SK-N-SH (cell line): ENCODE measurements around the gene MORC2. TPM values are rescaled to one million over a fixed set of nuclear protein-coding genes. Genes with fewer than 3 reads are reported as not detected.

Experiments used
- CTCF ChIA-PET: fragments of 300-600, 350-600 bp; formaldehyde crosslinking; extraction: SDS; loops from one replicate; lab custom pipeline; 2021; lab: Yijun Ruan, JAX
- POLR2A ChIA-PET: fragments of 350-600 bp; sonication (Branson Sonifier 250); formaldehyde crosslinking; extraction: SDS; loops from one replicate; lab custom pipeline; 2020; ENCODE audit warnings: antibody characterized with exemption, inconsistent platforms; lab: Yijun Ruan, JAX
- DNase-seq: peaks from one replicate; pipeline ENCODE4 v3.0.0; 2012
- H2AFZ ChIP-seq: fragments of 200-600 bp; sonication (generic); 2 replicates; pipeline ENCODE4 v1.8.1; 2016; ENCODE audit warnings: antibody characterized with exemption, mild to moderate bottlenecking, low read depth
- H3F3A ChIP-seq: fragments of 200-600 bp; sonication (generic); replicated peaks from 2 replicates; pipeline ENCODE3; 2016; ENCODE audit warnings: antibody characterized with exemption, mild to moderate bottlenecking; ENCODE audit not compliant: insufficient read depth
- H3K27ac ChIP-seq, 2 experiments: fragments of 200-500 bp in 1 of 2; fragments of 200-600 bp in 1 of 2; sonication (Bioruptor generic) in 1 of 2; sonication (generic), shearing (Covaris generic) in 1 of 2; 2 replicates each; pipeline versions ENCODE4 v1.5.1 to v1.6.1; 2014 to 2016; ENCODE audit warnings: low read depth in 2 of 2, inconsistent platforms in 1 of 2, low read length in 1 of 2, mild to moderate bottlenecking in 1 of 2, mixed read lengths in 1 of 2
- H3K27me3 ChIP-seq: fragments of 200-600 bp; sonication (generic), shearing (Covaris generic); 2 replicates; pipeline ENCODE4 v1.6.1; 2016; ENCODE audit warnings: mixed run types; ENCODE audit not compliant: insufficient read depth
- H3K36me3 ChIP-seq, 2 experiments: fragments of 200-500 bp in 1 of 2; fragments of 200-600 bp in 1 of 2; sonication (Bioruptor generic) in 1 of 2; sonication (generic) in 1 of 2; replicated peaks in 1 of 2; 2 replicates each; pipeline versions ENCODE3 to v1.5.1; 2014 to 2016; ENCODE audit warnings: low read length in 1 of 2, mild to moderate bottlenecking in 1 of 2; ENCODE audit not compliant: insufficient read depth in 2 of 2, control insufficient read depth in 1 of 2
- H3K4me1 ChIP-seq, 2 experiments: fragments of 200-500 bp in 1 of 2; fragments of 200-600 bp in 1 of 2; sonication (Bioruptor generic) in 1 of 2; sonication (generic), shearing (Covaris generic) in 1 of 2; 2 replicates each; pipeline versions ENCODE4 v1.5.1 to v1.6.1; 2014 to 2016; ENCODE audit warnings: low read depth in 1 of 2, low read length in 1 of 2, mixed run types in 1 of 2; ENCODE audit not compliant: insufficient read depth in 2 of 2, control insufficient read depth in 1 of 2
- H3K4me2 ChIP-seq: fragments of 200-600 bp; sonication (generic), shearing (Covaris generic); 2 replicates; pipeline ENCODE4 v1.6.1; 2017; ENCODE audit warnings: mixed run types
- H3K4me3 ChIP-seq, 2 experiments: fragments of 200-500 bp in 1 of 2; fragments of 200-600 bp in 1 of 2; sonication (Bioruptor generic) in 1 of 2; sonication (generic), shearing (Covaris generic) in 1 of 2; 2 replicates each; pipeline versions ENCODE4 v1.5.1 to v1.8.1; 2014 to 2016; ENCODE audit warnings: low read depth in 2 of 2, inconsistent platforms in 1 of 2, low read length in 1 of 2, mild to moderate bottlenecking in 1 of 2, mixed read lengths in 1 of 2, moderate library complexity in 1 of 2
- H3K79me2 ChIP-seq: fragments of 200-600 bp; sonication (generic); 2 replicates; pipeline ENCODE4 v1.8.1; 2017; ENCODE audit warnings: mild to moderate bottlenecking; ENCODE audit not compliant: insufficient read depth
- H3K9ac ChIP-seq: fragments of 200-600 bp; sonication (generic); 2 replicates; pipeline ENCODE4 v1.6.1; 2017; ENCODE audit warnings: mixed run types
- H3K9me2 ChIP-seq: fragments of 200-600 bp; sonication (generic); 2 replicates; pipeline ENCODE4 v1.6.1; 2017; ENCODE audit warnings: mixed run types
- H3K9me3 ChIP-seq: fragments of 200-600 bp; sonication (generic); 2 replicates; pipeline ENCODE4 v1.6.1; 2017; ENCODE audit warnings: mixed run types, mild to moderate bottlenecking, moderate library complexity
- H4K20me1 ChIP-seq: fragments of 200-600 bp; sonication (generic); 2 replicates; pipeline ENCODE4 v1.6.1; 2017; ENCODE audit warnings: mild to moderate bottlenecking, mixed run types; ENCODE audit not compliant: insufficient read depth
- CHD2 ChIP-seq: fragments of 150-350 bp; IDR thresholded peaks from 2 replicates; pipeline ENCODE4 v1.6.1; 2018; ENCODE audit warnings: low read length; ENCODE audit not compliant: partially characterized antibody
- EP300 ChIP-seq, 2 experiments: IDR thresholded peaks; 2 replicates each; pipeline versions ENCODE4 v1.4.0 to v1.6.1; 2012; ENCODE audit warnings: borderline replicate concordance in 1 of 2, low read depth in 1 of 2, low read length in 1 of 2
- FOXJ3 ChIP-seq: sonication (generic); formaldehyde crosslinking; IDR thresholded peaks from 2 replicates; pipeline ENCODE4 v1.5.1; 2020; ENCODE audit warnings: mild to moderate bottlenecking, missing genetic modification reagents
- FOXM1 ChIP-seq: IDR thresholded peaks from 2 replicates; pipeline ENCODE4 v1.4.0; 2012; ENCODE audit warnings: low read depth, mild to moderate bottlenecking
- GABPA ChIP-seq: IDR thresholded peaks from 2 replicates; pipeline ENCODE4 v1.4.0; 2012; ENCODE audit warnings: low read depth, mild to moderate bottlenecking
- GATA2 ChIP-seq: sonication (generic); formaldehyde crosslinking; IDR thresholded peaks from 2 replicates; pipeline ENCODE4 v1.5.0; 2020; ENCODE audit warnings: mild to moderate bottlenecking, missing genetic modification reagents
- MXI1 ChIP-seq: IDR thresholded peaks from 2 replicates; pipeline ENCODE4 v1.6.1; 2012; ENCODE audit warnings: mild to moderate bottlenecking, low read depth, low read length, improper control_type of control experiment
- POLR2AphosphoS5 ChIP-seq: IDR thresholded peaks from 2 replicates; pipeline ENCODE4 v1.6.1; 2012; ENCODE audit warnings: low read depth, low read length
- RFX5 ChIP-seq: IDR thresholded peaks from 2 replicates; pipeline ENCODE4 v1.6.1; 2012; ENCODE audit warnings: mild to moderate bottlenecking, improper control_type of control experiment, low read length
- SIN3A ChIP-seq: IDR thresholded peaks from 2 replicates; pipeline ENCODE4 v1.6.1; 2012; ENCODE audit warnings: low read depth, mild to moderate bottlenecking, low read length, moderate library complexity, borderline replicate concordance
- SMC3 ChIP-seq: IDR thresholded peaks from 2 replicates; pipeline ENCODE4 v1.6.1; 2012; ENCODE audit warnings: low read depth, low read length, improper control_type of control experiment
- WGBS: methylation state at CpG from one replicate; pipeline ENCODE4 v1.1.6; 2017; ENCODE audit warnings: low lambda C conversion rate; 5-methylcytosine and 5-hydroxymethylcytosine counted together
- polyA plus RNA-seq, 3 experiments: library from polyadenylated mRNA; depleted of rRNA; stranded (reverse); fragments of >200 nt; gene quantifications; 2 replicates each; pipeline ENCODE4 v1.2.3, GENCODE V29; 2012
- TF ChIP-seq, protein P1 (sequence below): IDR thresholded peaks from 2 replicates; pipeline ENCODE4 v1.4.0; 2012; ENCODE audit warnings: low read depth, borderline replicate concordance
- TF ChIP-seq, protein P2 (sequence below): IDR thresholded peaks from 2 replicates; pipeline ENCODE4; 2012
- TF ChIP-seq, protein P3 (sequence below): IDR thresholded peaks from 2 replicates; pipeline ENCODE4 v1.4.0; 2012; ENCODE audit warnings: low read depth
- TF ChIP-seq, protein P4 (sequence below): fragments of 150-350 bp; IDR thresholded peaks from 2 replicates; pipeline ENCODE4 v1.6.1; 2016; ENCODE audit warnings: mild to moderate bottlenecking, low read depth, low read length
- TF ChIP-seq, protein P5 (sequence below): IDR thresholded peaks from 2 replicates; pipeline ENCODE4 v1.4.0; 2012; ENCODE audit warnings: low read depth, borderline replicate concordance

MORC2 gene
- polyA plus RNA-seq, 1 of the 3 experiments (the other 2 are of a cell fraction) = 8.3 TPM

DNA sequence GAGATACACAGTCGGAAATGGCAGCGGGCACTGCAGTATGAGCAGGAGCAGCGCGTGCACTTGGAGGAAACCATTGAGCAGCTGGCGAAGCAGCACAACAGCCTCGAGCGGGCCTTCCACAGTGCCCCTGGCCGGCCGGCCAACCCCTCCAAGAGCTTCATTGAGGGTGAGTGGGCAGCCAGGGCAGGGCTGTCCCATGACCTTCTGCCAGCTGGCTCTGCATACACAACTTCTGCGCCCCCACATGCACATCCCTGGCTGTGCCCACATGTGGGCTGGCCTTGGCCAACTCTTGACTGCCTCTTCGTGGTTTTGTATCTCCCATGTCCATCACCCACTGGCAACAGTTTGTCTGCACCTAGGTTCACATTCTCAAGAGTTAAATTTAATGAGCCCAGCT, 81.1 kb downstream of the MORC2 start:
- no peak overlapping the region for H3K4me2 ChIP-seq
- H3K9ac ChIP-seq = no peak overlapping the region
- H3K9me2 ChIP-seq = no peaks in the 10 kb centered on the region
- no peak overlapping the region for H3K4me3 ChIP-seq
- no peaks in the 10 kb centered on the region for H3K79me2 ChIP-seq
- H3K27me3 ChIP-seq = no peaks in the 10 kb centered on the region
- no peaks in the 10 kb centered on the region for H3K9me3 ChIP-seq
- H3K4me1 ChIP-seq = peaks cover 0 to 4% of the 10 kb centered on the region in 2 experiments; a peak in 1 of 4 replicates
- WGBS = 93% methylated on average over 7 of the region's 11 CpGs
- H3F3A ChIP-seq = no peaks in the 10 kb centered on the region
- no peak overlapping the region for H3K27ac ChIP-seq
- CTCF ChIA-PET = interaction anchor here (1.4 to 4.1 kb wide), 2 partner anchors 64 to 124 kb away, joined by 3 to 22 read pairs; no protein-coding TSS in a partner anchor
- POLR2A ChIA-PET = no interaction called here
- no peak overlapping the region for H2AFZ ChIP-seq
- H4K20me1 ChIP-seq = no peaks in the 10 kb centered on the region
- TF ChIP-seq, protein P1, sequence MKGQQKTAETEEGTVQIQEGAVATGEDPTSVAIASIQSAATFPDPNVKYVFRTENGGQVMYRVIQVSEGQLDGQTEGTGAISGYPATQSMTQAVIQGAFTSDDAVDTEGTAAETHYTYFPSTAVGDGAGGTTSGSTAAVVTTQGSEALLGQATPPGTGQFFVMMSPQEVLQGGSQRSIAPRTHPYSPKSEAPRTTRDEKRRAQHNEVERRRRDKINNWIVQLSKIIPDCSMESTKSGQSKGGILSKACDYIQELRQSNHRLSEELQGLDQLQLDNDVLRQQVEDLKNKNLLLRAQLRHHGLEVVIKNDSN = no peak
- TF ChIP-seq FOXM1 = no peak
- no peak for TF ChIP-seq SMC3
- TF ChIP-seq, protein P2, sequence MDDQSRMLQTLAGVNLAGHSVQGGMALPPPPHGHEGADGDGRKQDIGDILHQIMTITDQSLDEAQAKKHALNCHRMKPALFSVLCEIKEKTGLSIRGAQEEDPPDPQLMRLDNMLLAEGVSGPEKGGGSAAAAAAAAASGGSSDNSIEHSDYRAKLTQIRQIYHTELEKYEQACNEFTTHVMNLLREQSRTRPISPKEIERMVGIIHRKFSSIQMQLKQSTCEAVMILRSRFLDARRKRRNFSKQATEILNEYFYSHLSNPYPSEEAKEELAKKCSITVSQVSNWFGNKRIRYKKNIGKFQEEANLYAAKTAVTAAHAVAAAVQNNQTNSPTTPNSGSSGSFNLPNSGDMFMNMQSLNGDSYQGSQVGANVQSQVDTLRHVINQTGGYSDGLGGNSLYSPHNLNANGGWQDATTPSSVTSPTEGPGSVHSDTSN = no peak
- TF ChIP-seq, protein P3, sequence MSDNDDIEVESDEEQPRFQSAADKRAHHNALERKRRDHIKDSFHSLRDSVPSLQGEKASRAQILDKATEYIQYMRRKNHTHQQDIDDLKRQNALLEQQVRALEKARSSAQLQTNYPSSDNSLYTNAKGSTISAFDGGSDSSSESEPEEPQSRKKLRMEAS = no peak
- TF ChIP-seq SIN3A = no peak
- TF ChIP-seq GATA2 = no peak
- peak; percentile 4 for DNase-seq
- no peaks in the 10 kb centered on the region for H3K36me3 ChIP-seq

GRCh38 chr22:30885591-30885990, 83.0 kb downstream of the MORC2 start:
- H3F3A ChIP-seq = no peaks in the 10 kb centered on the region
- CTCF ChIA-PET = interaction anchor here (1.2 to 4.1 kb wide), 3 partner anchors 34 to 251 kb away, joined by 4 to 22 read pairs (median 7); no protein-coding TSS in a partner anchor
- H3K36me3 ChIP-seq = no peaks in the 10 kb centered on the region
- H3K9me2 ChIP-seq = no peaks in the 10 kb centered on the region
- H3K4me2 ChIP-seq = no peak overlapping the region
- H3K9ac ChIP-seq = no peak overlapping the region
- WGBS = no CpG with 5 or more reads among the region's 9 CpGs
- no peak overlapping the region for H3K27ac ChIP-seq
- no peaks in the 10 kb centered on the region for H4K20me1 ChIP-seq
- H3K4me1 ChIP-seq = peaks cover 0 to 23% of the 10 kb centered on the region in 2 experiments; a peak in 1 of 4 replicates
- no peak overlapping the region for H3K4me3 ChIP-seq
- no peak overlapping the region for H2AFZ ChIP-seq
- no peaks in the 10 kb centered on the region for H3K9me3 ChIP-seq
- no peak for TF ChIP-seq MXI1
- TF ChIP-seq, protein P1 = no peak
- TF ChIP-seq GABPA = no peak
- no peak for TF ChIP-seq GATA2
- TF ChIP-seq POLR2AphosphoS5 = no peak
- TF ChIP-seq, protein P4, sequence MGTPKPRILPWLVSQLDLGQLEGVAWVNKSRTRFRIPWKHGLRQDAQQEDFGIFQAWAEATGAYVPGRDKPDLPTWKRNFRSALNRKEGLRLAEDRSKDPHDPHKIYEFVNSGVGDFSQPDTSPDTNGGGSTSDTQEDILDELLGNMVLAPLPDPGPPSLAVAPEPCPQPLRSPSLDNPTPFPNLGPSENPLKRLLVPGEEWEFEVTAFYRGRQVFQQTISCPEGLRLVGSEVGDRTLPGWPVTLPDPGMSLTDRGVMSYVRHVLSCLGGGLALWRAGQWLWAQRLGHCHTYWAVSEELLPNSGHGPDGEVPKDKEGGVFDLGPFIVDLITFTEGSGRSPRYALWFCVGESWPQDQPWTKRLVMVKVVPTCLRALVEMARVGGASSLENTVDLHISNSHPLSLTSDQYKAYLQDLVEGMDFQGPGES = no peak
- TF ChIP-seq EP300 (IDR thresholded peaks at IDR 0.05; ENCODE audit: borderline replicate concordance in 1 of 2, low read depth in 1 of 2, low read length in 1 of 2) = no peak
- TF ChIP-seq, protein P5, sequence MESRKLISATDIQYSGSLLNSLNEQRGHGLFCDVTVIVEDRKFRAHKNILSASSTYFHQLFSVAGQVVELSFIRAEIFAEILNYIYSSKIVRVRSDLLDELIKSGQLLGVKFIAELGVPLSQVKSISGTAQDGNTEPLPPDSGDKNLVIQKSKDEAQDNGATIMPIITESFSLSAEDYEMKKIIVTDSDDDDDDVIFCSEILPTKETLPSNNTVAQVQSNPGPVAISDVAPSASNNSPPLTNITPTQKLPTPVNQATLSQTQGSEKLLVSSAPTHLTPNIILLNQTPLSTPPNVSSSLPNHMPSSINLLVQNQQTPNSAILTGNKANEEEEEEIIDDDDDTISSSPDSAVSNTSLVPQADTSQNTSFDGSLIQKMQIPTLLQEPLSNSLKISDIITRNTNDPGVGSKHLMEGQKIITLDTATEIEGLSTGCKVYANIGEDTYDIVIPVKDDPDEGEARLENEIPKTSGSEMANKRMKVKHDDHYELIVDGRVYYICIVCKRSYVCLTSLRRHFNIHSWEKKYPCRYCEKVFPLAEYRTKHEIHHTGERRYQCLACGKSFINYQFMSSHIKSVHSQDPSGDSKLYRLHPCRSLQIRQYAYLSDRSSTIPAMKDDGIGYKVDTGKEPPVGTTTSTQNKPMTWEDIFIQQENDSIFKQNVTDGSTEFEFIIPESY = no peak
- no peak for TF ChIP-seq CHD2
- no peak for TF ChIP-seq RFX5
- TF ChIP-seq FOXJ3 = no peak
- no peaks in the 10 kb centered on the region for H3K79me2 ChIP-seq
- no peaks in the 10 kb centered on the region for H3K27me3 ChIP-seq
- POLR2A ChIA-PET = no interaction called here
- DNase-seq = no peak
